MCF 10A (cell line): ENCODE results near the gene ECM2. TPM values are rescaled to one million over a fixed set of nuclear protein-coding genes. Genes with fewer than 3 reads are reported as not detected.

Experiments
- BruUV-seq: library from RNA; stranded (reverse); fragments of 400-500 nt; replicated peaks from 2 replicates; lab custom pipeline; 2021; lab: Mats Ljungman, UMichigan
- CTCF ChIA-PET: fragments of 300-600 bp; sonication (Branson Sonifier 250); formaldehyde crosslinking; extraction: SDS; loops from one replicate; lab custom pipeline; 2021; ENCODE audit warnings: antibody characterized with exemption, inconsistent platforms; lab: Yijun Ruan, JAX
- POLR2A ChIA-PET: fragments of 300-600, 350-650 bp; sonication (Branson Sonifier 250); formaldehyde crosslinking; extraction: SDS; loops from one replicate; lab custom pipeline; 2020; ENCODE audit warnings: antibody characterized with exemption, inconsistent platforms; lab: Yijun Ruan, JAX
- DNase-seq: peaks from one replicate; pipeline ENCODE4 v3.0.0-alpha.2; 2018; ENCODE audit not compliant: unreplicated experiment
- H3K27ac Mint-ChIP-seq: one replicate; pipeline ENCODE4 v1.8.0; 2022; ENCODE audit warnings: mild to moderate bottlenecking, low read depth, mixed read lengths; ENCODE audit not compliant: unreplicated experiment
- H3K27me3 Mint-ChIP-seq: one replicate; pipeline ENCODE4 v1.8.0; 2022; ENCODE audit warnings: mixed read lengths; ENCODE audit not compliant: insufficient read depth, unreplicated experiment
- H3K36me3 Mint-ChIP-seq: one replicate; pipeline ENCODE4 v1.8.0; 2022; ENCODE audit warnings: mild to moderate bottlenecking, moderate library complexity, mixed read lengths; ENCODE audit not compliant: insufficient read depth, unreplicated experiment
- H3K4me1 Mint-ChIP-seq: one replicate; pipeline ENCODE4 v1.8.0; 2022; ENCODE audit warnings: mixed read lengths; ENCODE audit not compliant: insufficient read depth, unreplicated experiment
- H3K4me3 Mint-ChIP-seq: one replicate; pipeline ENCODE4 v1.8.0; 2022; ENCODE audit warnings: mild to moderate bottlenecking, moderate library complexity, mixed read lengths; ENCODE audit not compliant: unreplicated experiment
- H3K9me3 Mint-ChIP-seq: one replicate; pipeline ENCODE4 v1.8.0; 2022; ENCODE audit warnings: mixed read lengths; ENCODE audit not compliant: unreplicated experiment
- CTCF ChIP-seq: fragments of 200-600 bp; IDR thresholded peaks from one replicate; pipeline ENCODE4 v1.8.0; 2022; ENCODE audit warnings: antibody characterized with exemption, mild to moderate bottlenecking; ENCODE audit not compliant: unreplicated experiment
- intact Hi-C: fragments of 100-400 bp; cut with micrococcal nuclease; formaldehyde crosslinking; loops from 2 replicates; pipeline ENCODE4 v1.14.1; 2022
- total RNA-seq: library from RNA; stranded (reverse); gene quantifications from 2 replicates; pipeline ENCODE4 v1.2.3, GENCODE V29; 2022

ECM2 gene
- total RNA-seq, 1 experiment from 2014 or later = 13.5 TPM

GRCh38 chr9:92480986-92481633 lies 54.7 kb downstream of the ECM2 start:
- CTCF ChIA-PET = interaction anchor here (0.6 to 2.5 kb wide), 4 partner anchors 22 to 153 kb away, joined by 3 to 9 read pairs (median 3); no protein-coding TSS in a partner anchor
- Mint-ChIP-seq H3K36me3 (no peaks in the 10 kb centered on the region), H3K9me3 (no peaks in the 10 kb centered on the region), H3K27me3 (no peaks in the 10 kb centered on the region), H3K4me3 (peak overlapping the region; percentile 30), H3K4me1 (peaks cover 22% of the 10 kb centered on the region), H3K27ac (peak overlapping the region; percentile 97)
- DNase-seq = peak; percentile 59
- POLR2A ChIA-PET = interaction anchor here (0.9 to 4.4 kb wide), 15 partner anchors 10 to 155 kb away, joined by 3 to 28 read pairs (median 4); partner anchors contain the start of gene CENPP
- BruUV-seq = no TSS peak
- intact Hi-C loops = no loop called here
- TF ChIP-seq CTCF = no peak

- H3K36me3 Mint-ChIP-seq = no peaks in the 10 kb centered on the region
- BruUV-seq = no TSS peak
- no peak overlapping the region for H3K4me3 Mint-ChIP-seq
- no peak for DNase-seq
- peaks cover 22% of the 10 kb centered on the region for H3K4me1 Mint-ChIP-seq
- POLR2A ChIA-PET = interaction anchor here (0.6 to 4.4 kb wide), 12 partner anchors 11 to 190 kb away, joined by 3 to 28 read pairs (median 6); partner anchors contain the start of gene IPPK
- peak overlapping the region; percentile 97 for H3K27ac Mint-ChIP-seq
- intact Hi-C loops = no loop called here
- CTCF ChIA-PET = interaction anchor here (1.3 kb wide), 1 partner anchor 43 kb away, joined by 3 read pairs; no protein-coding TSS in a partner anchor
- no peak for TF ChIP-seq CTCF
- no peaks in the 10 kb centered on the region for H3K9me3 Mint-ChIP-seq
- H3K27me3 Mint-ChIP-seq = no peaks in the 10 kb centered on the region
Observed at GRCh38 chr9:92480291-92480771, 55.5 kb downstream of the ECM2 start.

GRCh38 chr9:92479346-92479745 lies 56.4 kb downstream of the ECM2 start:
- BruUV-seq = no TSS peak
- intact Hi-C loops = no loop called here
- Mint-ChIP-seq H3K27ac (no peak overlapping the region), H3K9me3 (no peaks in the 10 kb centered on the region), H3K4me3 (no peak overlapping the region), H3K36me3 (no peaks in the 10 kb centered on the region), H3K4me1 (peaks cover 22% of the 10 kb centered on the region), H3K27me3 (no peaks in the 10 kb centered on the region)
- ChIA-PET CTCF (interaction anchor here (1.3 kb wide), 1 partner anchor 12 kb away, joined by 3 read pairs; no protein-coding TSS in a partner anchor), POLR2A (interaction anchor here (0.8 to 4.4 kb wide), 3 partner anchors 13 to 27 kb away, joined by 4 to 28 read pairs (median 23); no protein-coding TSS in a partner anchor)
- no peak for DNase-seq
- TF ChIP-seq CTCF = no peak

GRCh38 chr9:92478783-92479182 lies 57.0 kb downstream of the ECM2 start:
- Mint-ChIP-seq H3K9me3 (no peaks in the 10 kb centered on the region), H3K4me3 (no peak overlapping the region), H3K27ac (no peak overlapping the region), H3K36me3 (no peaks in the 10 kb centered on the region), H3K27me3 (no peaks in the 10 kb centered on the region), H3K4me1 (peaks cover 16% of the 10 kb centered on the region)
- BruUV-seq = no TSS peak
- CTCF ChIA-PET = interaction anchor here (0.7 to 1.3 kb wide), 2 partner anchors 11 to 21 kb away, joined by 3 to 6 read pairs; no protein-coding TSS in a partner anchor
- no peak for DNase-seq
- POLR2A ChIA-PET = interaction anchor here (0.8 kb wide), 1 partner anchor 13 kb away, joined by 4 read pairs; no protein-coding TSS in a partner anchor
- TF ChIP-seq CTCF = no peak
- intact Hi-C loops = no loop called here
